ENCODE measurements around the gene STYXL1.
"Not testable (repeated sequence)": the region's sequence is repeated elsewhere in the genome, so short reads cannot be mapped to it uniquely, and the experiment has no call there.

- TF ChIP-seq CTCF (IDR thresholded peaks at IDR 0.05; ENCODE audit: low read depth, low read length, missing input control); ATF3 (IDR thresholded peaks at IDR 0.05); JUND (IDR thresholded peaks at IDR 0.05); RAD21 (IDR thresholded peaks at IDR 0.05); RXRA (IDR thresholded peaks at IDR 0.05); TAF1 (conservative IDR thresholded peaks at IDR 0.05); ZBTB33 (IDR thresholded peaks at IDR 0.05); HNF4G (IDR thresholded peaks at IDR 0.05); MAX (IDR thresholded peaks at IDR 0.05); GABPA (IDR thresholded peaks at IDR 0.05 in 1 of 2, conservative IDR thresholded peaks at IDR 0.05 in 1 of 2): not testable (repeated sequence)
Measured at GRCh38 chr7:76084115-76084514, 36.3 kb upstream of the STYXL1 start.

Data from liver (tissue), 3 donors.